ENCODE results near the gene LOXL1.

LOXL1 gene

GRCh38 chr15:73984208-73984979 lies 58.1 kb downstream of the LOXL1 start:
- Mint-ChIP-seq H3K36me3 (ENCODE audit: low read depth) (peaks cover 26% of the 10 kb centered on the region), H3K27ac (no peak overlapping the region), H3K4me3 (no peak overlapping the region), H3K9me3 (no peaks in the 10 kb centered on the region), H3K27me3 (no peaks in the 10 kb centered on the region), H3K4me1 (ENCODE audit: low read depth) (peaks cover 57% of the 10 kb centered on the region)
- intact Hi-C loops (cut with micrococcal nuclease): no loop called here

DNA sequence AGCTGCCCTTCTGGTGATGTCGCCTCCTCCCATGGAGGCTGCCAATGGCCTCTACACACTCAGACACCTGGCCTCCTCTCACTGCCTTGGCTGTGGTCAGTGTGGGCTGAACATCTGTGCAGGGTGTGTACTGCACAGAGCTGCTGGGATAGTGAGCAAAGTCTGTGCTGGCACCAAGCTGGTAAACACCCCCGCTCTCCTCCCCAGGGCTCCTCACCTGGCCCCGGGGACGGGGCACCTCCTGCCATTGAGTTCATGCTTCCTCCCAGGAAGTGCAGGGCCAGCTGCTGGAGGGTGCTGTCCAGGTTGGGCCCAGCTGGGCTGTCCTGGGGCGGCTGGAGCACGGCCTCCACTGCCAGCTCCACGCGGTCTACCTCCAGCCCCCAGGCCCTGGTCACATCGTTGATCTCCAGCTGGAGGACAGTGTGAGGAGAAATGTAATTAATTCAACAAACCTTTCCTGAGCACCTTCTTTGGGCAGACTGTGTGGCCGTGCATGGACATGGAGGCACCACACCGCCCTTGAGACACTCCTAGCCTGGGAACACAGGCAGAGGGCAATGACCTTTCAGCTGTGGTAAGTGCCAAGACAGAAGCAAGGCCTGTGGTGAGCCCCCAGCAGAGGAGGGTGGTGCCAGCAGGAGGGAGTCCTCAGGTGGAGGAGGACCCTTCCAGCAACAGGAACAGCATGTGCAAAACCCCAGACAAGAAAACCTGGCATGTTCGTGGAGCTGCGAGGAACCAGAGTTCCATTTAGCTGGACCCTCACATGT lies 59.0 kb downstream of the LOXL1 start:
- intact Hi-C loops (cut with micrococcal nuclease): no loop called here
- no peaks in the 10 kb centered on the region for H3K9me3 Mint-ChIP-seq
- H3K4me1 Mint-ChIP-seq (ENCODE audit: low read depth): peaks cover 57% of the 10 kb centered on the region
- no peaks in the 10 kb centered on the region for H3K27me3 Mint-ChIP-seq
- no peak overlapping the region for H3K27ac Mint-ChIP-seq
- peaks cover 26% of the 10 kb centered on the region for H3K36me3 Mint-ChIP-seq (ENCODE audit: low read depth)
- no peak overlapping the region for H3K4me3 Mint-ChIP-seq

- Mint-ChIP-seq H3K9me3 (no peaks in the 10 kb centered on the region), H3K4me1 (ENCODE audit: low read depth) (peaks cover 63% of the 10 kb centered on the region), H3K4me3 (no peak overlapping the region), H3K27ac (no peak overlapping the region), H3K36me3 (ENCODE audit: low read depth) (peaks cover 26% of the 10 kb centered on the region), H3K27me3 (no peaks in the 10 kb centered on the region)
- intact Hi-C loops (cut with micrococcal nuclease): no loop called here
Observed at GRCh38 chr15:73986055-73986775, 60.0 kb downstream of the LOXL1 start.

GRCh38 chr15:73986776-73987056 lies 60.5 kb downstream of the LOXL1 start:
- intact Hi-C loops (cut with micrococcal nuclease): no loop called here
- Mint-ChIP-seq H3K4me3 (no peak overlapping the region), H3K27ac (no peak overlapping the region), H3K36me3 (ENCODE audit: low read depth) (peaks cover 26% of the 10 kb centered on the region), H3K4me1 (ENCODE audit: low read depth) (peaks cover 62% of the 10 kb centered on the region), H3K27me3 (no peaks in the 10 kb centered on the region), H3K9me3 (no peaks in the 10 kb centered on the region)

DNA sequence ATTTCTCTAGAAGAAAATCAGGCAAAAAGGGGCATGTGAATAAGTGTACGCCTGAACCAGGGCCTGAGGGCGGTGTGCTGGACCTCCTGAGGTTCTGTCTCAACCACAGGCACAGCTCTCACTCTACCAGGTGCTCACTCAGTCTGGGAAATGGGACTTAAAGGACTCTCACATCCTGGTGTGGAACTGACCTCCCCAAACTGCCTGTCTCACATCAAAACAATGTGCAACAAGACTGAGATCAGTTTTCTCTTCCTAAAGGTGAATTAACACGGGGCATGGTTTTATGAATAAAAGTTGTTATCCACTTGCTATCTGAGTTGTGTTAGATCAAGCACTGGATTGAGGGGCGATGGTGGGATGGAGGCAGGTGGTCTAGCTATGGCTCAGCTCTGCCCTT lies 61.0 kb downstream of the LOXL1 start:
- intact Hi-C loops (cut with micrococcal nuclease): no loop called here
- Mint-ChIP-seq H3K9me3 (no peaks in the 10 kb centered on the region), H3K27ac (no peak overlapping the region), H3K4me1 (ENCODE audit: low read depth) (peaks cover 58% of the 10 kb centered on the region), H3K4me3 (no peak overlapping the region), H3K27me3 (no peaks in the 10 kb centered on the region), H3K36me3 (ENCODE audit: low read depth) (peaks cover 26% of the 10 kb centered on the region)

DNA sequence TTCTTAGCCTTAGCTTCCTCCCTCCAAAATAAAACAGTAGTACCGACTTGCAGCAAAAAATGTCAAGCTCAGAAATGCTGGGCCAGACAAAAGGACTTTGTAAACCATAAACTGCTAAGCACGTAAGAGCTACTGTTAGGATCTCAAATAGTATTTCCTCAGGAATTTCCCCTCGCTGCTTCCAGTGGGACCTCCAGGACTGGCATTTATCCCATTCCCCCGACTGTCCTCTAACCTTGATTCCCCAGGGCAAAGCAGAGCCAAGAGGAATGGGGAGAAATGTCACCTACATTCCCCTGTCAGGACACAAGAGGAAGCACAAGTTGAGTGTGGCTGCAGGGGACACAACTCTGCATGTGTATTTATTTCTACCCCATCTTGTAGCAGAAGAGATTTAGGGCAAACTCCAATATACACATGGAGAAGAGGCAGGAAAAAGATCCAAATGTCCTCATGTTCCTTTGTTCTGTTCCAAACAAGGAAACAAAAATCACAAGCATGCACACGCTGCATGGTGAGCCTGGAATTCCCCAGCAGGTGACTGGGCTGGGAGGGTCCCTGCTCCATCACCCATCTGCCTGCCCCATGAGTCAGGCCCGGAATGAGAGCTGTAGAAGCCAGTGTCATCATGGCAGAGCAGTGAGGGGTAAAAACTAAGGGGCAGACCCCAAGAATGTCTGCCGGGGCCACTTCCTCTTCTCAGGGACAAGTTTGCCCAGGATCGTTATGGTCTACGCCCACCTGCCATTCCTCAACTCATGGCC lies 61.6 kb downstream of the LOXL1 start:
- intact Hi-C loops (cut with micrococcal nuclease): no loop called here
- peaks cover 58% of the 10 kb centered on the region for H3K4me1 Mint-ChIP-seq (ENCODE audit: low read depth)
- H3K27me3 Mint-ChIP-seq: no peaks in the 10 kb centered on the region
- H3K36me3 Mint-ChIP-seq (ENCODE audit: low read depth): peaks cover 26% of the 10 kb centered on the region
- no peaks in the 10 kb centered on the region for H3K9me3 Mint-ChIP-seq
- H3K4me3 Mint-ChIP-seq: no peak overlapping the region
- no peak overlapping the region for H3K27ac Mint-ChIP-seq

DNA sequence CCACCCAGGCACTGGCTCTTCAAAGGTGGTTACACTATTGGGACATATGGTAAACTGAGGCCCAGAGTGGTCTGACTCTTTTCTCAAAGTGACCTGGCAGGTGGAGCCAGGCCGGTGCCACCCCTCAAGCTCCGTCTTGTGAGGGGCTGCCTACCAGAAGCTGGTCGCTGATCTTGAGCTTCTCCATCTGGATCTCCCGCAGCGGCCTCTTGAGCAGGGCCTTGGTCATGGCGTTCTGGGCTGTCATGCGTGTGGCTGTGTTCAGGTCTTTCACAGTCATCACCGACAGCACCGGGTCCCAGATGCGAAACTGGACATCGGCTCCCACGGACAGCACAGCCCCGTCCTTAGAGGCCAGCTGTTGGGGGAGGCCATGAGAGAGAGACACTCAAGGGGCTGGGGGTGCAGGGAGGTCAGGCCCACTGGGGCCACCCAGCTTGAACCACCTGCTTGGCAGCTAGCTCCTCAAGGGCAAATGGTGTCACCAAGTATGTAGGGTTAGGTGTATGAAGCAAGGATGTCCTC lies 62.2 kb downstream of the LOXL1 start:
- Mint-ChIP-seq H3K27me3 (no peaks in the 10 kb centered on the region), H3K36me3 (ENCODE audit: low read depth) (peaks cover 26% of the 10 kb centered on the region), H3K4me1 (ENCODE audit: low read depth) (peaks cover 58% of the 10 kb centered on the region)

GRCh38 chr15:73989001-73989798 lies 62.9 kb downstream of the LOXL1 start:
- no peaks in the 10 kb centered on the region for H3K27me3 Mint-ChIP-seq
- H3K4me1 Mint-ChIP-seq (ENCODE audit: low read depth): peaks cover 59% of the 10 kb centered on the region
- no peak overlapping the region for H3K27ac Mint-ChIP-seq
- H3K4me3 Mint-ChIP-seq: no peak overlapping the region
- intact Hi-C loops (cut with micrococcal nuclease): no loop called here
- H3K9me3 Mint-ChIP-seq: no peaks in the 10 kb centered on the region
- H3K36me3 Mint-ChIP-seq (ENCODE audit: low read depth): peaks cover 20% of the 10 kb centered on the region

More for the DNA sequence above, 62.2 kb downstream of the LOXL1 start:
- H3K9me3 Mint-ChIP-seq: no peaks in the 10 kb centered on the region
- H3K27ac Mint-ChIP-seq: no peak overlapping the region
- intact Hi-C loops (cut with micrococcal nuclease): no loop called here
- no peak overlapping the region for H3K4me3 Mint-ChIP-seq

DNA sequence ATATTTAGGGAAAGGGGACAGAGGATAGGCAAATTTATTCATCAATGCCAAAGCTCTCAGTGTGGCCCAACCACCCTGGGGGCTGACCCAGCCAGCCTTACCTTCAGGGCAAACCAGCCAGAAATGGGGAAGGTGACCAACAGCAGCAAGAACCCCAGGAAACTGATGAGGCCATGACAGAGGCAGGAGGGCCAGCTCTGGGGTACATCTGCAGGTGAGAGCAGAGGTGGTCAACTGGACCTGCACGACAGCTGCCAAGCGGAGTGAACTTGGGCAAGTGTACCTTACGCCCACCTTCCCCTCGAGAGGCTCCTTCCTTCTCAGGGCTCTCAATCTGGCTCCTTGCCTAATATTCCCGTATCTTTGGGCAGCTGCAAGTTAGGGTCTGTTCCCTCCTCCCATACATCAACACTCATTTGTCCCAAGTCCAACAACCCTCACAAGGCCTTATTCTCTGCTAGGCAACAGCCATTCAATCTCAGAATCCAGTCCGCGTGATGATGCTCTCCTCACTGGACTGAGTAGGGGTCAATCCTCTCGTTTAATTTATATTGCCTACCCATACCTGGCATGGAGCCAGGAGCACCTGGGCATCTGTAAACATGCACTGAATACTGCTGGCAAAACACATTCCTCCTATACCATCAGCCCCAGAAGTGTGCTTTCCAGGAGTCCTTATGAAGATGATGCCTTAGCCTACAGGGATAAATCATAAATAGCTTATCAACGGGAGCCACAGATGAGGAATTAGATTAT lies 64.2 kb downstream of the LOXL1 start:
- Mint-ChIP-seq H3K4me3 (no peak overlapping the region), H3K36me3 (ENCODE audit: low read depth) (peaks cover 27% of the 10 kb centered on the region), H3K9me3 (no peaks in the 10 kb centered on the region), H3K27me3 (no peaks in the 10 kb centered on the region), H3K27ac (no peak overlapping the region), H3K4me1 (ENCODE audit: low read depth) (peaks cover 53% of the 10 kb centered on the region)
- intact Hi-C loops (cut with micrococcal nuclease): no loop called here

- Mint-ChIP-seq H3K36me3 (ENCODE audit: low read depth) (peaks cover 21% of the 10 kb centered on the region), H3K27ac (peak overlapping the region; percentile 83), H3K9me3 (no peaks in the 10 kb centered on the region), H3K4me3 (peak overlapping the region; percentile 90), H3K27me3 (no peaks in the 10 kb centered on the region), H3K4me1 (ENCODE audit: low read depth) (peaks cover 53% of the 10 kb centered on the region)
- intact Hi-C loops (cut with micrococcal nuclease): no loop called here
Observed at GRCh38 chr15:73991260-73991659, 65.0 kb downstream of the LOXL1 start.

GRCh38 chr15:73991726-73992593 lies 65.7 kb downstream of the LOXL1 start, which contains the start of gene STOML1:
TSS of gene STOML1 (minus strand) at chr15:73992295. CDS start at chr15:73992223, 72 bp downstream.
- intact Hi-C loops (cut with micrococcal nuclease): no loop called here
- Mint-ChIP-seq H3K4me1 (ENCODE audit: low read depth) (peaks cover 48% of the 10 kb centered on the region), H3K36me3 (ENCODE audit: low read depth) (peaks cover 14% of the 10 kb centered on the region), H3K4me3 (peak within 1 kb of the TSS; percentile 90), H3K27me3 (no peaks in the 10 kb centered on the region), H3K9me3 (no peaks in the 10 kb centered on the region), H3K27ac (peak within 1 kb of the TSS; percentile 83)

GRCh38 chr15:73992594-73992898 lies 66.3 kb downstream of the LOXL1 start:
- peak overlapping the region; percentile 83 for H3K27ac Mint-ChIP-seq
- H3K9me3 Mint-ChIP-seq: no peaks in the 10 kb centered on the region
- peaks cover 50% of the 10 kb centered on the region for H3K4me1 Mint-ChIP-seq (ENCODE audit: low read depth)
- intact Hi-C loops (cut with micrococcal nuclease): no loop called here
- H3K36me3 Mint-ChIP-seq (ENCODE audit: low read depth): peaks cover 13% of the 10 kb centered on the region
- H3K27me3 Mint-ChIP-seq: no peaks in the 10 kb centered on the region
- H3K4me3 Mint-ChIP-seq: peak overlapping the region; percentile 90

All from dendritic cell treated with granulocyte-macrophage colony-stimulating factor and Interleukin-4, amounts not matched to agents 40 ng/mL and 50 ng/mL, for 4 days (primary cell).